Caco-2 (cell line): Measurements from ENCODE around the gene DOCK10. TPM values are rescaled to one million over a fixed set of nuclear protein-coding genes. Genes with fewer than 3 reads are reported as not detected.

Experiments
- BruUV-seq: library from RNA; stranded (reverse); fragments of 400-500 nt; replicated peaks from 2 replicates; lab custom pipeline; 2021; lab: Mats Ljungman, UMichigan
- CTCF ChIA-PET: fragments of 300-600 bp; sonication (Branson Sonifier 250); formaldehyde crosslinking; loops from one replicate; lab custom pipeline; 2022; ENCODE audit warnings: antibody characterized with exemption; lab: Charles Lee
- POLR2A ChIA-PET: fragments of 300-600 bp; sonication (Branson Sonifier 250); formaldehyde crosslinking; loops from one replicate; lab custom pipeline; 2022; ENCODE audit warnings: antibody characterized with exemption; lab: Charles Lee
- DNase-seq, 2 experiments: peaks; one replicate each; pipeline versions ENCODE4 v3.0.0 to v3.0.0-alpha.2; 2020 to 2022
- H3K27me3 ChIP-seq: replicated peaks from 2 replicates; pipeline ENCODE4 v1.6.0; 2011; ENCODE audit warnings: low read length; ENCODE audit not compliant: control insufficient read depth, insufficient read depth
- H3K36me3 ChIP-seq: 2 replicates; pipeline ENCODE4 v1.5.1; 2011; ENCODE audit warnings: low read length; ENCODE audit not compliant: control insufficient read depth, insufficient read depth
- H3K4me1 ChIP-seq: fragments of 250-450 bp; sonication (Bioruptor Pico); 2 replicates; pipeline ENCODE4 v1.5.1; 2020; ENCODE audit warnings: mild to moderate bottlenecking
- H3K4me3 ChIP-seq: 2 replicates; pipeline ENCODE4 v1.5.1; 2011; ENCODE audit warnings: low read depth, mild to moderate bottlenecking, control low read depth, low read length
- H3K9me3 ChIP-seq: fragments of 250-450 bp; sonication (Bioruptor Pico); 2 replicates; pipeline ENCODE4 v1.5.1; 2020; ENCODE audit warnings: mild to moderate bottlenecking, moderate library complexity
- H3K27ac Mint-ChIP-seq: one replicate; pipeline ENCODE4 v1.8.0; 2022; ENCODE audit warnings: mixed read lengths; ENCODE audit not compliant: unreplicated experiment
- H3K27me3 Mint-ChIP-seq: one replicate; pipeline ENCODE4 v1.8.0; 2022; ENCODE audit warnings: mixed read lengths; ENCODE audit not compliant: insufficient read depth, unreplicated experiment
- H3K36me3 Mint-ChIP-seq: one replicate; pipeline ENCODE4 v1.8.0; 2022; ENCODE audit warnings: mild to moderate bottlenecking, mixed read lengths; ENCODE audit not compliant: insufficient read depth, unreplicated experiment
- H3K4me1 Mint-ChIP-seq: one replicate; pipeline ENCODE4 v1.8.0; 2022; ENCODE audit warnings: low read depth, mixed read lengths; ENCODE audit not compliant: unreplicated experiment
- H3K4me3 Mint-ChIP-seq: one replicate; pipeline ENCODE4 v1.8.0; 2022; ENCODE audit warnings: mild to moderate bottlenecking, moderate library complexity, mixed read lengths; ENCODE audit not compliant: unreplicated experiment
- H3K9me3 Mint-ChIP-seq: one replicate; pipeline ENCODE4 v1.8.0; 2022; ENCODE audit warnings: mixed read lengths; ENCODE audit not compliant: unreplicated experiment
- CTCF ChIP-seq, 2 experiments: fragments of 200-600 bp in 1 of 2; IDR thresholded peaks; 1 replicate in 1 of 2; 2 replicates in 1 of 2; pipeline versions ENCODE4 v1.5.1 to v1.8.0; 2011 to 2022; ENCODE audit warnings: antibody characterized with exemption in 1 of 2, control low read depth in 1 of 2, inconsistent platforms in 1 of 2, low read depth in 1 of 2, low read length in 1 of 2, mild to moderate bottlenecking in 1 of 2, moderate library complexity in 1 of 2; ENCODE audit not compliant: insufficient read depth in 1 of 2, severe bottlenecking in 1 of 2, unreplicated experiment in 1 of 2
- intact Hi-C: fragments of 100-400 bp; cut with micrococcal nuclease; formaldehyde crosslinking; loops from one replicate; pipeline ENCODE4 v1.10.0; 2022; ENCODE audit not compliant: unreplicated experiment
- total RNA-seq: library from RNA; stranded (reverse); gene quantifications from 2 replicates; pipeline ENCODE4 v1.2.3, GENCODE V29; 2022

The DOCK10 gene
- total RNA-seq, 1 experiment from 2014 or later, result not detected

- no peaks in the 10 kb centered on the region for H3K4me1 Mint-ChIP-seq
- no peaks in the 10 kb centered on the region for H3K27me3 ChIP-seq
- H3K4me3 Mint-ChIP-seq, result no peak overlapping the region
- H3K27ac Mint-ChIP-seq, result no peak overlapping the region
- no TSS peak for BruUV-seq
- H3K36me3 ChIP-seq, result no peaks in the 10 kb centered on the region
- no peak for TF ChIP-seq CTCF (IDR thresholded peaks at IDR 0.05; ENCODE audit: insufficient read depth in 1 of 2, low read depth in 1 of 2, low read length in 1 of 2, severe bottlenecking in 1 of 2, unreplicated experiment in 1 of 2)
- intact Hi-C loops, result no loop called here
- no peaks in the 10 kb centered on the region for H3K36me3 Mint-ChIP-seq
- no peaks in the 10 kb centered on the region for H3K9me3 Mint-ChIP-seq
- CTCF ChIA-PET, result no interaction called here
- no peaks in the 10 kb centered on the region for H3K9me3 ChIP-seq
- H3K4me1 ChIP-seq, result no peaks in the 10 kb centered on the region
- no peak overlapping the region for H3K4me3 ChIP-seq
- POLR2A ChIA-PET, result no interaction called here
- no peak for DNase-seq
- peaks cover 8% of the 10 kb centered on the region for H3K27me3 Mint-ChIP-seq
Measured at GRCh38 chr2:224982910-224983711, 59.2 kb downstream of the DOCK10 start.

GRCh38 chr2:224982226-224982625 is 60.0 kb downstream of the DOCK10 start:
- CTCF ChIA-PET, result no interaction called here
- no peaks in the 10 kb centered on the region for H3K27me3 ChIP-seq
- no peak overlapping the region for H3K27ac Mint-ChIP-seq
- BruUV-seq, result no TSS peak
- H3K27me3 Mint-ChIP-seq, result peaks cover 8% of the 10 kb centered on the region
- no peak for TF ChIP-seq CTCF (IDR thresholded peaks at IDR 0.05; ENCODE audit: insufficient read depth in 1 of 2, low read depth in 1 of 2, low read length in 1 of 2, severe bottlenecking in 1 of 2, unreplicated experiment in 1 of 2)
- no peaks in the 10 kb centered on the region for H3K9me3 Mint-ChIP-seq
- no peaks in the 10 kb centered on the region for H3K36me3 Mint-ChIP-seq
- no peaks in the 10 kb centered on the region for H3K4me1 Mint-ChIP-seq
- H3K4me3 Mint-ChIP-seq, result no peak overlapping the region
- H3K4me3 ChIP-seq, result no peak overlapping the region
- no peak for DNase-seq
- intact Hi-C loops, result no loop called here
- H3K36me3 ChIP-seq, result no peaks in the 10 kb centered on the region
- no peaks in the 10 kb centered on the region for H3K4me1 ChIP-seq
- no peaks in the 10 kb centered on the region for H3K9me3 ChIP-seq
- POLR2A ChIA-PET, result no interaction called here

GRCh38 chr2:224976629-224977525 is 65.4 kb downstream of the DOCK10 start:
- DNase-seq, result no peak
- ChIA-PET CTCF (no interaction called here), POLR2A (no interaction called here)
- Histone ChIP-seq H3K36me3 (no peaks in the 10 kb centered on the region), H3K4me1 (no peaks in the 10 kb centered on the region), H3K4me3 (no peak overlapping the region), H3K27me3 (no peaks in the 10 kb centered on the region), H3K9me3 (no peaks in the 10 kb centered on the region)
- intact Hi-C loops, result no loop called here
- H3K36me3 Mint-ChIP-seq, result no peaks in the 10 kb centered on the region
- H3K27me3 Mint-ChIP-seq, result peaks cover 2% of the 10 kb centered on the region
- no peak overlapping the region for H3K27ac Mint-ChIP-seq
- no peaks in the 10 kb centered on the region for H3K4me1 Mint-ChIP-seq
- H3K9me3 Mint-ChIP-seq, result no peaks in the 10 kb centered on the region
- no peak overlapping the region for H3K4me3 Mint-ChIP-seq
- TF ChIP-seq CTCF (IDR thresholded peaks at IDR 0.05; ENCODE audit: insufficient read depth in 1 of 2, low read depth in 1 of 2, low read length in 1 of 2, severe bottlenecking in 1 of 2, unreplicated experiment in 1 of 2), result no peak
- BruUV-seq, result no TSS peak
